Uterus (tissue), 4 donors: ENCODE data around the gene SRSF10. TPM values are rescaled to one million over a fixed set of nuclear protein-coding genes. Genes with fewer than 3 reads are reported as not detected.
"Not testable (repeated sequence)": the region's sequence is repeated elsewhere in the genome, so short reads cannot be mapped to it uniquely, and the experiment has no call there.

Source experiments
- DNase-seq, 2 donors: peaks; one replicate each; pipeline ENCODE4 v3.0.0-alpha.2; 2019 to 2020
- H3K27ac ChIP-seq, 2 donors: fragments of 200-600 bp; sonication (generic); 1 replicate in 1 of 2; 2 replicates in 1 of 2; pipeline ENCODE4 v1.5.1; 2016 to 2018
- H3K27me3 ChIP-seq, 2 donors: fragments of 200-600 bp; sonication (generic); one replicate each; pipeline ENCODE4 v1.5.1; 2018 to 2019; ENCODE audit warnings: control low read depth in 1 of 2
- H3K36me3 ChIP-seq, 2 donors: fragments of 200-600 bp; sonication (generic); one replicate each; pipeline ENCODE4 v1.5.1; 2019; ENCODE audit warnings: control low read depth in 1 of 2
- H3K4me1 ChIP-seq, 2 donors: fragments of 200-600 bp; sonication (generic); one replicate each; pipeline ENCODE4 v1.5.1; 2018 to 2019; ENCODE audit warnings: control low read depth in 1 of 2
- H3K4me3 ChIP-seq, 2 donors: fragments of 200-600 bp; sonication (generic); 1 replicate in 1 of 2; 2 replicates in 1 of 2; pipeline ENCODE4 v1.5.1; 2018 to 2019; ENCODE audit warnings: mild to moderate bottlenecking in 1 of 2
- H3K9me3 ChIP-seq, 2 donors: fragments of 200-600 bp; sonication (generic); one replicate each; pipeline ENCODE4 v1.5.1; 2019; ENCODE audit warnings: control low read depth in 1 of 2
- CTCF ChIP-seq, 4 experiments: fragments of 200-600 bp in 2 of 4; fragments of 450-650 bp in 2 of 4; sonication (generic) in 2 of 4; IDR thresholded peaks; one replicate each; pipeline ENCODE4 v1.5.1; 2016 to 2019; ENCODE audit warnings: antibody characterized with exemption in 4 of 4, mild to moderate bottlenecking in 2 of 4, moderate library complexity in 1 of 4
- POLR2A ChIP-seq, 2 donors: fragments of 450-650 bp; IDR thresholded peaks; one replicate each; pipeline ENCODE4 v1.6.1; 2016; ENCODE audit warnings: antibody characterized with exemption in 2 of 2, mild to moderate bottlenecking in 1 of 2, moderate library complexity in 1 of 2
- intact Hi-C: fragments of 100-400 bp; cut with DNase I; formaldehyde crosslinking; loops from one replicate; pipeline ENCODE4 v1.15.1; 2023; ENCODE audit warnings: low total_unique reads
- total RNA-seq, 4 donors: library from RNA; depleted of rRNA in 3 of 4; stranded (reverse); fragments of >200 nt in 3 of 4; gene quantifications; one replicate each; pipeline versions ENCODE4 v1.1.0 to v1.2.4, GENCODE V29; 2014 to 2023
- donor health status: DM: yes; HTN: yes; CAD: no.

Gene SRSF10
- total RNA-seq, 4 donors from 2014 or later: 105 to 198 (median 162) TPM

GRCh38 chr1:24010650-24011049 is 30.5 kb upstream of the SRSF10 start:
- H3K9me3 ChIP-seq: no peaks in the 10 kb centered on the region
- no peaks in the 10 kb centered on the region for H3K4me1 ChIP-seq
- no peak overlapping the region for H3K4me3 ChIP-seq
- TF ChIP-seq CTCF (IDR thresholded peaks at IDR 0.05): no peak
- TF ChIP-seq POLR2A (IDR thresholded peaks at IDR 0.05): no peak
- no peak overlapping the region for H3K27ac ChIP-seq
- no peaks in the 10 kb centered on the region for H3K27me3 ChIP-seq
- intact Hi-C loops: no loop called here
- DNase-seq: no peak
- no peaks in the 10 kb centered on the region for H3K36me3 ChIP-seq

- intact Hi-C loops: no loop called here
- no peak overlapping the region for H3K27ac ChIP-seq
- no peak for TF ChIP-seq CTCF (IDR thresholded peaks at IDR 0.05)
These were observed 29.3 kb upstream of the SRSF10 start for GRCh38 chr1:24009406-24009805.

GRCh38 chr1:24008574-24009184 is 28.6 kb upstream of the SRSF10 start:
- DNase-seq, intact Hi-C loops, H3K4me3 ChIP-seq, H3K4me1 ChIP-seq, H3K36me3 ChIP-seq, H3K27ac ChIP-seq, H3K27me3 ChIP-seq, H3K9me3 ChIP-seq: not testable (repeated sequence)

More at GRCh38 chr1:24009406-24009805, 29.3 kb upstream of the SRSF10 start:
- H3K9me3 ChIP-seq: no peaks in the 10 kb centered on the region
- H3K4me3 ChIP-seq: no peak overlapping the region
- DNase-seq: no peak
- no peaks in the 10 kb centered on the region for H3K36me3 ChIP-seq
- H3K27me3 ChIP-seq: no peaks in the 10 kb centered on the region
- no peaks in the 10 kb centered on the region for H3K4me1 ChIP-seq

- no peak overlapping the region for H3K4me3 ChIP-seq
- H3K36me3 ChIP-seq: no peaks in the 10 kb centered on the region
- H3K27ac ChIP-seq: no peak overlapping the region
- no peaks in the 10 kb centered on the region for H3K27me3 ChIP-seq
- H3K9me3 ChIP-seq: no peaks in the 10 kb centered on the region
- no peak for DNase-seq
- TF ChIP-seq CTCF (IDR thresholded peaks at IDR 0.05): no peak
- TF ChIP-seq POLR2A (IDR thresholded peaks at IDR 0.05): no peak
- no peaks in the 10 kb centered on the region for H3K4me1 ChIP-seq
- intact Hi-C loops: no loop called here
These were observed 27.0 kb upstream of the SRSF10 start for GRCh38 chr1:24007079-24007478.

GRCh38 chr1:24005163-24005562 is 25.0 kb upstream of the SRSF10 start:
- Histone ChIP-seq H3K4me3 (no peak overlapping the region), H3K9me3 (no peaks in the 10 kb centered on the region), H3K36me3 (no peaks in the 10 kb centered on the region), H3K27me3 (no peaks in the 10 kb centered on the region), H3K27ac (no peak overlapping the region), H3K4me1 (no peaks in the 10 kb centered on the region)
- intact Hi-C loops: no loop called here
- DNase-seq: no peak
- TF ChIP-seq POLR2A (IDR thresholded peaks at IDR 0.05) (no peak), CTCF (IDR thresholded peaks at IDR 0.05) (no peak)

GRCh38 chr1:24004132-24004531 is 24.0 kb upstream of the SRSF10 start:
- no peak overlapping the region for H3K27ac ChIP-seq
- no peaks in the 10 kb centered on the region for H3K27me3 ChIP-seq
- H3K4me1 ChIP-seq: no peaks in the 10 kb centered on the region
- DNase-seq: no peak
- no peaks in the 10 kb centered on the region for H3K9me3 ChIP-seq
- no peak for TF ChIP-seq CTCF (IDR thresholded peaks at IDR 0.05)
- TF ChIP-seq POLR2A (IDR thresholded peaks at IDR 0.05): no peak
- intact Hi-C loops: no loop called here
- no peaks in the 10 kb centered on the region for H3K36me3 ChIP-seq
- H3K4me3 ChIP-seq: no peak overlapping the region
